Endodermal cell (in vitro differentiated cells): ENCODE measurements around the gene NDC80. TPM values are rescaled to one million over a fixed set of nuclear protein-coding genes. Genes with fewer than 3 reads are reported as not detected.

Source experiments
- DNase-seq: peaks from one replicate; pipeline ENCODE4 v3.0.0-alpha.2; 2017
- H3K27ac ChIP-seq: 2 replicates; pipeline ENCODE4 v1.5.1; 2013; ENCODE audit warnings: mild to moderate bottlenecking, low read depth, low read length, moderate library complexity
- H3K27me3 ChIP-seq: 2 replicates; pipeline ENCODE4 v1.6.1; 2013; ENCODE audit warnings: mild to moderate bottlenecking, low read length, moderate library complexity; ENCODE audit not compliant: insufficient read depth, control insufficient read depth, poor library complexity, severe bottlenecking
- H3K36me3 ChIP-seq: 2 replicates; pipeline ENCODE4 v1.7.0; 2013; ENCODE audit warnings: mild to moderate bottlenecking, low read length, moderate library complexity; ENCODE audit not compliant: control insufficient read depth, insufficient read depth
- H3K4me1 ChIP-seq: one replicate; pipeline ENCODE4 v1.7.0; 2013; ENCODE audit warnings: low read length; ENCODE audit not compliant: control insufficient read depth, insufficient read depth
- H3K4me3 ChIP-seq: 2 replicates; pipeline ENCODE4 v1.5.1; 2013; ENCODE audit warnings: mild to moderate bottlenecking, low read length, moderate library complexity
- H3K9ac ChIP-seq: 2 replicates; pipeline ENCODE4 v1.6.1; 2013; ENCODE audit warnings: mild to moderate bottlenecking, low read length, moderate library complexity; ENCODE audit not compliant: poor library complexity, severe bottlenecking; ENCODE audit errors: extremely low read depth
- H3K9me3 ChIP-seq: 2 replicates; pipeline ENCODE4 v1.6.1; 2013; ENCODE audit warnings: mild to moderate bottlenecking, low read length, moderate library complexity; ENCODE audit not compliant: control insufficient read depth
- H3K27ac Mint-ChIP-seq: 2 replicates; pipeline ENCODE4 v1.8.0; 2020; ENCODE audit warnings: mixed read lengths
- H3K27me3 Mint-ChIP-seq: 2 replicates; pipeline ENCODE4 v1.8.0; 2021; ENCODE audit warnings: mild to moderate bottlenecking, mixed read lengths; ENCODE audit not compliant: insufficient read depth
- H3K36me3 Mint-ChIP-seq: 2 replicates; pipeline ENCODE4 v1.8.0; 2020; ENCODE audit warnings: low read depth, mixed read lengths
- H3K4me1 Mint-ChIP-seq: 2 replicates; pipeline ENCODE4 v1.8.0; 2020; ENCODE audit warnings: mixed read lengths
- H3K4me3 Mint-ChIP-seq: 2 replicates; pipeline ENCODE4 v1.8.0; 2020; ENCODE audit warnings: mild to moderate bottlenecking, moderate library complexity, mixed read lengths
- H3K9me3 Mint-ChIP-seq: 2 replicates; pipeline ENCODE4 v1.8.0; 2020; ENCODE audit warnings: mild to moderate bottlenecking, mixed read lengths
- CTCF ChIP-seq: fragments of 200-600 bp; sonication (generic); conservative IDR thresholded peaks from 2 replicates; pipeline ENCODE4 v1.5.0; 2021; ENCODE audit warnings: antibody characterized with exemption, mild to moderate bottlenecking
- WGBS, 2 experiments: methylation state at CpG; one replicate each; pipeline versions ENCODE4 v1.1.5 to v1.1.7; 2013; ENCODE audit warnings: missing lambda C conversion rate in 2 of 2, mixed read lengths in 1 of 2; ENCODE audit not compliant: insufficient coverage in 1 of 2, insufficient read length in 1 of 2; 5-methylcytosine and 5-hydroxymethylcytosine counted together
- total RNA-seq, 2 donors: library from RNA; stranded (reverse); fragmentation: NEBNext Ultra II Directional in 1 of 2; extraction: Animal tissue kit (Norgen Biotek cat#: 25700) in 1 of 2; gene quantifications; 2 replicates in 1 of 2; 3 replicates in 1 of 2; pipeline ENCODE4 v1.2.1, GENCODE V29; 2021

NDC80 gene
- total RNA-seq, 2 donors from 2014 or later = 29.7 to 61.8 TPM

- H3K9me3 Mint-ChIP-seq = peaks cover 33% of the 10 kb centered on the region
- H3K4me3 Mint-ChIP-seq = no peak overlapping the region
- Histone ChIP-seq H3K27me3 (no peaks in the 10 kb centered on the region), H3K9me3 (peaks cover 49% of the 10 kb centered on the region), H3K4me3 (peak overlapping the region; percentile 57), H3K27ac (no peak overlapping the region), H3K36me3 (peaks cover 19% of the 10 kb centered on the region), H3K4me1 (no peaks in the 10 kb centered on the region), H3K9ac (no peak overlapping the region)
- 92 to 100% methylated on average over 1 to 2 of the region's 2 CpGs for WGBS, 2 experiments
- peaks cover 9% of the 10 kb centered on the region for H3K4me1 Mint-ChIP-seq
- no peak overlapping the region for H3K27ac Mint-ChIP-seq
- H3K27me3 Mint-ChIP-seq = no peaks in the 10 kb centered on the region
- H3K36me3 Mint-ChIP-seq = peaks cover 40% of the 10 kb centered on the region
- TF ChIP-seq CTCF = no peak
- no peak for DNase-seq
Observed at GRCh38 chr18:2532797-2533196, 38.6 kb upstream of the NDC80 start.

GRCh38 chr18:2534906-2535305 is 36.5 kb upstream of the NDC80 start:
- Mint-ChIP-seq H3K27me3 (no peaks in the 10 kb centered on the region), H3K4me1 (peaks cover 9% of the 10 kb centered on the region), H3K36me3 (peaks cover 51% of the 10 kb centered on the region), H3K27ac (no peak overlapping the region), H3K4me3 (no peak overlapping the region), H3K9me3 (peaks cover 29% of the 10 kb centered on the region)
- TF ChIP-seq CTCF = no peak
- no peak overlapping the region for H3K9ac ChIP-seq
- no peak for DNase-seq
- no peak overlapping the region for H3K27ac ChIP-seq
- H3K27me3 ChIP-seq = no peaks in the 10 kb centered on the region
- H3K36me3 ChIP-seq = peaks cover 33% of the 10 kb centered on the region
- 93 to 100% methylated on average over 1 of the region's 1 CpG for WGBS, 2 experiments
- peak overlapping the region; percentile 21 for H3K4me3 ChIP-seq
- peaks cover 44% of the 10 kb centered on the region for H3K9me3 ChIP-seq
- H3K4me1 ChIP-seq = no peaks in the 10 kb centered on the region

GRCh38 chr18:2535419-2535910 is 35.9 kb upstream of the NDC80 start:
- no peak overlapping the region for H3K9ac ChIP-seq
- H3K27me3 ChIP-seq = no peaks in the 10 kb centered on the region
- peaks cover 39% of the 10 kb centered on the region for H3K9me3 ChIP-seq
- peaks cover 9% of the 10 kb centered on the region for H3K4me1 Mint-ChIP-seq
- H3K27ac Mint-ChIP-seq = no peak overlapping the region
- H3K4me3 Mint-ChIP-seq = no peak overlapping the region
- no peak for TF ChIP-seq CTCF
- DNase-seq = no peak
- no peaks in the 10 kb centered on the region for H3K27me3 Mint-ChIP-seq
- H3K36me3 Mint-ChIP-seq = peaks cover 55% of the 10 kb centered on the region
- WGBS, 2 experiments = 86 to 100% methylated on average over 1 of the region's 1 CpG
- H3K36me3 ChIP-seq = peaks cover 38% of the 10 kb centered on the region
- H3K27ac ChIP-seq = no peak overlapping the region
- H3K4me1 ChIP-seq = no peaks in the 10 kb centered on the region
- peak overlapping the region; percentile 21 for H3K4me3 ChIP-seq
- peaks cover 27% of the 10 kb centered on the region for H3K9me3 Mint-ChIP-seq
